GM21619 (cell line): Measurements from ENCODE around the gene PLEKHH1.
"Not testable (repeated sequence)": the region's sequence is repeated elsewhere in the genome, so short reads cannot be mapped to it uniquely, and the experiment has no call there.

Experiments
- ATAC-seq: cut with Tn5 transposase; IDR thresholded peaks from one replicate; pipeline ENCODE4 v1.9.1; 2021; ENCODE audit not compliant: unreplicated experiment

Gene PLEKHH1

DNA sequence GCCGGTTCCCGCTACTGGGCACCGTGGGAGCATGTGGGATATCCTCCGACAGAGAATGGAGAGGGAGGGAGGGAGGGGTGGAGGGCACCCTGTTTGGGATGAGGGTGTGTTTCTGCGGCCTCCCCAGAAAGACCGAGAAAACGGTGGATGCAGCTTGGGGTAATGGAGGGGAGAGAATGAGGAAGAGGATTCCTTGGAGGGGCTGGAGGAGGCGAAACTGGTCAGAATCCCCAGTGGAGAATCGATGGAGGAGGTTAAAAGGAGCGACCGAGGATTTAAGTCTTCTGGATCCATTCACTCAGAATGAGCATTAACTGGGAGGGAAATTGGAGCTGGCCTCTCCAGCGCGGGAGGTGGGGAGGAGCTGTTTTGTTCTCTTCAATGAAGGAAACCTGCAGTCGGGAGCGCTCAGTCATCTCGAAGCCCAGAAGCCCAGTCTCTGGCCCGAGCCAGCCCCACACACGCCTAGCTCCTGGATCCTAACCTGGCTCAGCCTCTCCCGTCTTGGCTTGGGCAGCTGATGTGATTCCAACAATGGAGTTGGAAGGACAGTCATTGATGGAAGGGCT is 87.2 kb downstream of the PLEKHH1 start:
- ATAC-seq: no peak

DNA sequence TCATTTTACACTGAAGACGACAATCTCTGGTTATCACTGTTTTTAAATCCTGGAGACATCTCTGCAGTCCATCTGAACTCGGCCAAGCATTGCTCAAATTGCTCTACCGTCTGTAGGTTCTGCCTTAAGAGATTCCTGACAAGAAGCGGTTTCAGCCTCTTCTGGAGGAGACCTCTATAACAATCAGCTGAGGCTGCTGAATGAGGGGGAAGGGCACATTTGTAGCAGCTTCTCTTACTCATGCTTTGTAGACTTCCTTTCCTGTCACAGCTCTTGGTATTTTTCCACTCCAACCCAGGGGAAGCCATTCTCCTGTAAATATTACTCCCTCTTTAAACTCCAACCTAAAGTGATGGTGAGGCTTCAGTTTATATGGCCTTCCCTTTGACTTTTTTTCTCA is 89.6 kb downstream of the PLEKHH1 start:
- no peak for ATAC-seq

DNA sequence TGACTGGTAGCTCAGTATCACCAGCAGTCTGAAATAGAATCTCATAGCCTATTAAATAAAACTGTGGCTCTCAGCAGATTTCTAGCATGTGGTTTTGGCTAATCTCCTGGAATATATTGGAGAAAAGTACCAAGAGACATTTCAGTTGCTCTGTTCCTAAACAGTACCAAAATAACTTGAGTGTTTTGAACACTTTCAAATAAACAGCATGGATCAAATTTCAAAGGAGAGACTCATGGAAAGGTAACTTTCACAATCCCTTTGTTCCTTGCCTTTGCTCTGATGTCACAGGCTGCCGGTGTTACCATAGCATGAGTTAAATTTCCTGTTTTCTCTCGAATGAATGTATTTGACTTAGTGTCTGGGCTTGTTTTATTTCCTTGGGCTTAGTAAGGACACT is 90.0 kb downstream of the PLEKHH1 start:
- ATAC-seq: no peak

DNA sequence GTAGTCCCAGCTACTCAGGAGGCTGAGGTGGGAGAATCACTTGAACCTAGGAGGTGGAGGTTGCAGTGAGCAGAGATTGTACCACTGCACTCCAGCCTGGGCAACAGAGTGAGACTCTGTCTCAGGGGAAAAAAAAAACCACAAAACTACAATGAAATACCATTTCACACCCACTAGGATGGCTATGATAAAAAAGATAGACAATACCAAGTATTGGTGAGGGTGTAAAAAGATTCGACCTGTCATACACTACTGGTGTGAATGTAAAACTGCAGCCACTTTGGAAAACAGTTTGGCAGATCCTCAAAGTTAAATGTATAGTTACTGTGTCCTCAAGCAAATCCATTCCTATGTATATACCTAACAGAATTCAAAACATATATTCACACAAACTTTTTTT is 93.0 kb downstream of the PLEKHH1 start:
- ATAC-seq: not testable (repeated sequence)

DNA sequence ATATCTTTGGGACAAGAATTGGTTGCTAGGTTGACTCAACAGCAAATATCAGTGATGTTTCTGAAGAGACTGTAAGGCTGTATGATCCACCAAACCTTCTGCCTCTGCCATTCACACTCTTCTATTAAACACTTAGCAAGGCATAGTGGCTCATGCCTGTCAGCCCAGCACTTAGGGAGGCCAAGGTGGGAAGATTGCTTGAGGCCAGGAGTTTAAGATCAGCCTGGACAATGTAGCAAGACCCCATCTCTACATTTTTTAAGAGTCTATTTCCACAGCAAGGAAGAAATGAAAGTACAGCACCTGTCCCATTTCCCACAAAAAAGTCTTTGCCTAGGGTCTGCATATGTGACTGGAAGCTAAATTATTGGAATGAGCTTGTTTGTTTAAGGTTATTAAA is 94.4 kb downstream of the PLEKHH1 start:
- ATAC-seq: no peak

DNA sequence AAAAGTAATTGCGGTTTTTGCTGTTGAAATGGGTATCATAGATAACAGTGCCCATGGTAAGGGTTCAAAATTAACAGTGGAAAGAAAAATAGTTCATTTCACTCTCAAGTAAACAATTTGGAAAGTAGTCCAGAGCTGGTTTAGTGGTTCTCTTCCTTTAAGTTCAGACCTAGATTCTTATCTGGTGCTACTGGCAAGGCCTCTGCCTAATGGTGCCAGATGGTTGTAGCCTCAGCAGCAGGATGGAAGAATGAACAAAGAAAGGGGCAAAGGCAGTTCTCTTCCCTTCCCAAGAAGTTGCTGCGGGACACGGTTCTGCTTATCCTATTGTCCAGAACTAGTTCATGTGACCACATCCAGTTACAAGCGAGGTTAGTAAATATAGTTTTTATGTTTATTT is 97.1 kb downstream of the PLEKHH1 start:
- no peak for ATAC-seq

DNA sequence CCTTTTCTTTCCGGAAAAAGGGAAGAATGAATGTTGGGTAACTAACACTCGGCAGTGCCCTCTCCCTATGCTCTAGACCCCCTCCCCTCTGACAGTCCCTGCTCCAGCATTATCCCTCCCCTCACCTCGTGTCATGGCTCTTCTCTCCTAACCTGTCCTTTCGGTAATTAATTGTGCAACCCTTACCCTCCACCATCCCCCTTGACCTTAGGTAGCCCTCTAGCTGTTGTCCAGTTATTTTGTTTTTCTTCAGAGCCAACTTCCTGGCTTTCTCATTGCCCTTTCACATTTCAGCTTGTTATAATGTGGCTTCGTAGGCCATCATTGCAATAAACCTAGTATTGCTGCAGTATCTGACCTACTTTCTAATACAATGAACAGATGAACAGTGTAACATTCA is 97.8 kb downstream of the PLEKHH1 start:
- no peak for ATAC-seq

DNA sequence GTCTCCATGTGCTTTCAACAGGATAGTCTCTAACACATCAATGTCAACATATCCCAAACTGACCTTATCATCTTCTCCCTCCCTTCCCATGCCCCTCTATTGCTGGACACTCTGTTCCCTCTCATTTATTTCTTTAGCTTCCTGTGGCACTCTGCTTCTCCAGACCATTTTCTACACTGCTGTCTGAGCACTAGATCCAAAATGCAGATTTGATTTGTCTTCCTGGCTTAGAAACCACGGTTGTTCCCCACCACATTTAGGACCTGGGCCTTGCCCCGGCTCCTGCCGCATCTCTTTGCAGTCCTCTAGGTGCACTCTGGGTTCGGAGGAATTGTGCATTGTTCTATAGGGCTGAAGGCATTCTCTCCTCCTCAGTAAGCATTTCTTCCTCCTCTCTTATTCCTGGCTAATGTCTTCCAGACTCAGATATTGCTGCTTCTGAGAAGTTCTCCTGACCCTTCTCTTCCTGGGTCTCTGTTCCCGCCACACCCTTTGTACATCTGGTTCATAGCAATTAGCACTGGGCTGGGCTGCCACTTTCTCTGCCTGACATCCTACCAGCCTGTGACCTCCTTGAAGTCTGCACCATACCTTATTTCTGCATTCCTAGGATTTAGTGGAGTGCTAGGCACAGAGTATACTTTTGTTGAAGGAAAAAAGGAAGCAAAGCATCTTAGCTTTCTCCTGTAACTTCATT is 100.5 kb downstream of the PLEKHH1 start:
- ATAC-seq: no peak

DNA sequence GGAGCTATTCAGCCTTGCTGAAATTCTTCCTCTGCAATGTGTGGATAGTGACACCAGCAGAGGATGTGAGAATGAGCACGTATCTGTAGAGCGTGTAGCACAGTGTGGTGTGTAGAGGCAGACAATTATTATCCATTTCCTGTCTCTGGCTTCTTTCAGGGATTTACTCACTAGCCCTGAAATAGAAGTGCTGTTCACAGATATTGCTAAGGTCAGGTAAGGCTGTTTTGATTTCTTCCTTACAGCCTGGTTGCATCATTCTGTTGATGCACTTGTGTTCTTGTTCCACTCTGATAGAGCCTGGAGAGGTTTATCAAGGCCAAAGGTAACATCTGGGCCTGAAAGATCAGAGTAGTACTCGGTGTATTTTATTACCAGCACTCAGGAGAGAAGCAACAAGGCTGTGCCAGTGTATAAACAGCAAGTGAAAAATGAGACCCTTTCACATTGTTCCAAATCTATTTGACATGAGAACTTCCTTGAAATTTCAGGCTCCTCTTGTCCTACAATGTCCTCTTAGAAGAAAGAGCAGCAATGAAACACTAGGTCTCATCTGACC is 103.3 kb downstream of the PLEKHH1 start:
- no peak for ATAC-seq

DNA sequence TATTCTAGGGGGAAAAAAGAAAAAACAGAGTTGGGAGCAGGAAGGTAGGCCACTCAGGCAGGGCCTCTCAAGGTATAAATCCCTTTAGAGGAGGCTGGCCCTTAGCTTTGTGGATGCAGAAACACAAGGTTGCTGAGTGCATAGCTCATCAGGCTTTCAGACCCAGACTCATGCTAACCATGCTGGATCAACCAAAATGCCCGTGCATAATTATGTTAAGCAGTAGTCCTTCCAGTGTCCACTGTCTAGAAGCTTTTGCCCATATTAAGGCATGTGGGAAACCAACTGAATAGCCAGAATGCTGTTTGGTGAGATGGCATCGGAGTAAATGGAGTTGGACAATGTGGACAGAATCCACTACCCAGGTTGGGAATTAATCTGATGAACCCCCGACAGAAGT is 105.6 kb downstream of the PLEKHH1 start:
- ATAC-seq: no peak
